UCSD-AML1 (cell line): ENCODE data around the gene DEPDC5.
A peak's percentile ranks its signal among the peaks of the same experiment; 100 is the strongest.
"Not testable (repeated sequence)": the region's sequence is repeated elsewhere in the genome, so short reads cannot be mapped to it uniquely, and the experiment has no call there.

Experiments
- DNase-seq: peaks from one replicate; lab custom pipeline; 2025; ENCODE audit not compliant: unreplicated experiment; lab: John Stamatoyannopoulos, UW

The DEPDC5 gene

DNA sequence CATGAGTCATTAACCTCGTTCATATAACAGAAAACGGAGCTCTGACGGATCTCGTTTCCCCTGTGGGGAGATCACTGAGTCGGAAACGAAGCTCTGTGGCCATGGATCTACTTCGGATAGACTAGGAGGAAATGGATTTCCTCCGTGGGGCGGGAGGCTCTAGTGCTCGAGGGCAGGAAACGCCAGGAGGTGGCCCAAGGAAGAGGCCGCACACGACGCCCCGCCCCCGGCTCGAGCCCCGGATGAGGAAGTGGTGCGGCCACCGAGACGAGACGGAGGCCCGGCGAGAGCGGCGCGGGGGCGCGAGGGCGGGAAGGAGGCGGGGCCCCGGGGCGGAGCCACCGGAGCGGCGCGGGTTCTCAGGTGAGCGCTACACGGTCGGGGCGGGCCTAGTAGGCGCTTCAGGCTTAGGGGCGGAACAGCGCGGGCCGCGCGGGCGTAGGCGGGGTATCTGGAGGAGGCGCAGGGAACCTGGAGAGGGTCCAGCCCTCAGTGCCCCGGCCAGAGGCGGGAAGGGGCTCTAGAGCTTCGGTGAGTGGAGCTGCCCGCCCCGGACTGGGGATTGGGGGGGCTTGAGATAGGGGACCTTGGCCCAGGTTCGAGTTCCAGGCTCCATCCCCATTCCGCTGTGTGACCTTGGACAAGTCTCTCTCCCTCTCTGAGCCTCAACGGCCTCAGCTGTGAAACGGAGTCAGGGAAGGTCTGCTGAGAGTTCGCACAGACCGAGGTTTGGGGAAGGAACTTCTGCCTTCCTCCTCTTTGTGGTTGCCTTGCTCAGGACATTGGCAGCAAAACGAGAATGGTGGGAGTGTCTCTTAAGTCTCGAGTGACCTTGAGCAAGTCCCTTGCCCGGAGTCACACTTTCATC, at the start of gene DEPDC5:
Gene DEPDC5 (plus strand): TSS at position 386 of the 868 bp plus-strand sequence. CDS start 903 bp downstream, outside the sequence.
- peak; percentile 98 for DNase-seq

DNA sequence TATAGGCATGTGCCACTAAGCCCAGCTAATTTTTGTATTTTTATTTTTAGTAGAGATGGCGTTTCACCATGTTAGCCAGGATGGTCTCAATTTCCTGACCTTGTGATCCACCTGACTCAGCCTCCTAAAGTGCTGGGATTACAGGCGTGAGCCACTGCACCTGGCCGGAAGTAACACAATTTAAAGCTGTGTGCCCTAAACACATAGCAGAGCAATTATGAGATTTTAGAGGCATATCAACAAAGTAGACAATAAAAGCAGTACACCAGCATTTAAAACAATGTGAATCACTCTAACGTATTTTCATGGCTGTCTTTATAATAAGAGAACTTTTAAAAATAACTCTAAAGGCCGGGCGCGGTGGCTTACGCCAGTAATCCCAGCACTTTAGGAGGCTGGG, 46.3 kb upstream of the DEPDC5 start:
- no peak for DNase-seq

DNA sequence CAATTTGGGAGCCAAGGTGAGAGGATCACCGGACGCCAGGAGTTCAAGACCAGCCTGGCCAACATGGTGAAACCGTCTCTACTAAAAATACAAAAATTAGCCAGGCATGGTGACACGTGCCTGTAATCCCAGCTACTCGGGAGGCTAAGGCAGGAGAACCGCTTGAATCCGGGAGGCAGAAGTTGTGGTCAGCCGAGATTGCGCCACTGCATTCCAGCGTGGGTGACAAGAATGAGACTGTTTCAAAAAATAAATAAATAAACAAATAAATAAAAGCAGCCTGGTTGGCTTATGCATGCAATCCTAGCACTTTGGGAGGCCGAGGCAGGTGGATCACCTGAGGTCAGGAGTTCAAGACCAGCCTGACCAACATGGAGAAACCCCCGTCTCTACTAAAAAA, 42.6 kb upstream of the DEPDC5 start:
- not testable (repeated sequence) for DNase-seq

DNA sequence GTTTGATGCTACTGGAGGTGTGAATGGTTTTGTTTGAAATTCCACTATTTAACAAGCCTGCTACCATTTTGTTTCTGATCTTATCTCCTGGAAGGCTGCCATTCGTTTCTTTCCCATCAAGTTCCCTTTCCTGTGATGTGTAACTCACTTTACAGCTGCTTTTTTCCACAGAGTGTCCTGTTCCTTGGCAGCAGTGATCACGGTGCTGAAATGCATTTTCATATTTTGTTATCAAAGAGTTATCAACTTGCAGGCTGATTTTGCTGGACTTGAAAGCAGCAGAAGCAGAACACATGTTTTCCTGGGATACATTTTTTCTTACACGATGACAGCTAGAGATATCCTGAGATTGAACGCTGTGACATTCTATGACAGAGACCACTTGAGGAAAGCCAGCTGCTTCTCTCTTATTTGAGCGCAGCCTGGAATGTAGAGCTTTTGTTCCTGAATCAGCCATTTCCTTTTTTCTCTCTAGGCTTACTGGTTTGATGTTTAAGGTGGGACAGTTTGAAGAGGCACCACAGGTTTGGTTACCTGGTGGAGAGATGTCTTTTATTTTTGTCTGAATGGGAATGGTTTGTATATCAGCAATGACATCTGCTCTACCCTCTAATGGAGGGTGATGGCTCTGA, 38.6 kb upstream of the DEPDC5 start:
- DNase-seq = no peak

DNA sequence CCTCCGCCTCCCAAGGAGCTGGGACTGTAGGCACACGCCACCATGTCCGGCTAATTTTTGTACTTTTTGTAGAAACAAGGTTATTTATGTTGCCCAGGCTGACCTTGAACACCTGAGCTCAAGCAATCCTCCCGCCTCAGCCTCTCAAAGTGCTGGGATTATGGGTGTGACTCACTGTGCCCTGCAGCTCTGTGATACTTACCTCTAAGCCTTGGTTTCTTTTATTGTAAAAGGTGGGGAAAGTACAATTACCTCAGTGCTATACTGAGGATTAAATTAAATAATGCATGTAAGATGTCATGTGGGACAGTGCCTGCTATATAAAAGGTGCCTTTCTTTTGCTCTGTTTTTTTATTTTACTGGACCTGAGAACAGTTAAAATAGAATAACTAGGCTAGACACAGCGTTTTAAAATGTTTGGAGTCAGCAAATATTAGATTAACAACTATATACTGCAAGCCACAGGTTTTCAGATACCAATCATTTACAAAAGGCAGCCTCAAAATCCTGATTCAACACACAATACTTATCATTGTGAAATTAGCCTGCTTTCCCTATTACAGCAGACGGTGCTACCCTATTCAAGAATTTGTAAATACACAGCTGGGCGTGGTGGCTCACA, 33.9 kb upstream of the DEPDC5 start:
- no peak for DNase-seq

DNA sequence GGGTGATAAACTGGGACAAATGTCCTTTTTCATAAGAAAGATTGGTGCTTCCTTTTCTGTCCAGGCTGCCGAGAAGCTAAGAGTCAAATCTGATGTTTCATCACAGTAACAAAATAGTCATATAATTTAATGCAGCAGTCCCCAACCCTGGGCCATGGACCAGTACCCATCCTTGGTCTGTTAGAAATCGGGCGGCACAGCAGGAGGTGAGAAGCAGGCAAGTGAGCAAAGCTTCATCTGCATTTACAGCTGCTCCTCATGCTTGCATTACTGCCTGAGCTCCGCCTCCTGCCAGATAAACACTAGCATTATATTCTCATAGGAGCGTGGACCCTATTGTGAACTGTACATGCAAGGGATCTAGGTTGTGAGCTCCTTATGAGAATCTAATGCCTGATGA, 30.1 kb upstream of the DEPDC5 start:
- no peak for DNase-seq

DNA sequence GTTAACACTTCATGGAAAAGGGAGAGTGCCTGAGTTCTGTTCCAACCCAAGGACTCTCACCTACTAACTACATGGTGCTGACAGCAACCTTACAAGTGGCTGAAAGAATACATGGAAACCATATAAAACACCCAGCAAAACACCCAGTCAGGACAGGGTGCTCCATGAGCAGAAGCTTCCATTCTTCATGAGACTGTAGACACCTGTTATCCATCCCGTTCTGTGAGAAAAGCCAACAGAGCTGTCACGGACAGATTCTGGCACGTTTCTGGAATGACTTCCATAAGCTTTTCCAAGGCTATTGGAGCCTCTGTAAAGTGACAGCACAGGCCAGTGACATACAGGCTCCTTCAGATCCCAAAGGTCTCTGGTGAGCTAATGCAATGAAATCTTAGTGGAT, 27.1 kb upstream of the DEPDC5 start:
- DNase-seq = no peak

DNA sequence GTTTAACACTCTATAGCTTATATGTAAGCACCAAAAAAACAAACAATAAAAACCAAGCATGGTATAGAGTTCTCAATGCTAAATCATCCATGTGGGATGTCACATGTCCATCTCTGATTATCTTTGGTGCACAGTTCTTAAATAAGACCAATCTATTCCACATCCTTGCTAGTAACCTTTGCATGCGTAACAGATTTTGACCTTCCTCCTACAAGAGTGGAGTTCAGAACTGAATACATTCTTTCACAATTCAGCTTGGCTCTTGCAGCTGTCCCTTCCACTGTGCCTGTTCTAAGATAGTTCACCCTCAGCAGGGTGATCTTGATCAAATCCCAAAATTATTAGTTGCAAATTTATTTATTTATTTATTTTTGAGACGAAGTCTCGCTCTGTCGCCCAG, 25.0 kb upstream of the DEPDC5 start:
- no peak for DNase-seq

DNA sequence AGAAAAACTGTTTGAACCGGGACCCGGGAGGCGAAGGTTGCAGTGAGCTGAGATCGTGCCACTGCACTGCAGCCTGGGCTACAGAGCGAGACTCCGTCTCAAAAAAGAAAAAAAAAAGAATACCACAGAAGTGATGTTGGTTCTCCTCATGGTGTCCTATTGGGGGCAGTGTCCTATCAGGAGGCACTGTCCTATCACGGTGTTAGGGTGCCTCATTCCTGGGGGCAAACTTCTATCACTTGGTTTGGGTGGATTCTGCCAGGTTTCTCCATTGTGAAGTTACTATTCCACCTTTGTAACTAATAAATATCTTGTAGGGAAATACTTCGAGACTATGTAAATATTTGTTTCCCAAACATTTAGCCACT, 23.5 kb upstream of the DEPDC5 start:
- no peak for DNase-seq

DNA sequence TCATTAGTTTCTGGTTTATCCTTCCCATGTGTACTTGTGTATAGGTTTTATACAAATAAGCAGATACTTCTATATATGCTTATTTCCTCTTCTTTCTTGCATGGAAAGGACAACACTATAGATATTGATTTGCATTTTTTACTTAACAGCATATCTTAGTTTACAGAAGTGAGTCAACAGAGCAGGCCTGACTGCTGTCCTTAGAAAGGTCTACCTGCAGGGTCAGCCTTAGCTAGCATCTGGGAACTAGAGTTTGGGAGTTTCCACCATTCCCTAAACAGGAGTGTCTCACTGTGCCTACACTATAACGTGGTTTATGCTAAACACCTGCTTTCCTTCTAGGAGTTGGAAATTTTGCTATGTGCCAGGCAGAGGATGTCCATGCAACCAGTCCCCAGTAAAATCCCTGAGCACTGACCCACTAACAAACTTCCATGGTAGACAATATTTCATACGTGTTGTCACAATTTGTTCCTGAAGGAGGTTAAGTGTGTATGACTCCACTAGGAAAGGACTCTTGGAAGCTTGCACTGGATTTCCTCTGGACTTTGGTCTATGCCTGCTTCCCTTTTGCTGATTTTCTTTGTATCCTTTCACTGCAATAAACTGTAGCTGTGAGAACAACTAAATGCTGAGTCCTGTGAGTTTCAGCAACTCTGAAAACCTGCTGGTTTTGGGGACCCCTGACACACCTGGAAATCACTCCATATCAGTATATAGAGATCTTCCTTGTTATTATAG, 21.6 kb upstream of the DEPDC5 start:
- DNase-seq = no peak

DNA sequence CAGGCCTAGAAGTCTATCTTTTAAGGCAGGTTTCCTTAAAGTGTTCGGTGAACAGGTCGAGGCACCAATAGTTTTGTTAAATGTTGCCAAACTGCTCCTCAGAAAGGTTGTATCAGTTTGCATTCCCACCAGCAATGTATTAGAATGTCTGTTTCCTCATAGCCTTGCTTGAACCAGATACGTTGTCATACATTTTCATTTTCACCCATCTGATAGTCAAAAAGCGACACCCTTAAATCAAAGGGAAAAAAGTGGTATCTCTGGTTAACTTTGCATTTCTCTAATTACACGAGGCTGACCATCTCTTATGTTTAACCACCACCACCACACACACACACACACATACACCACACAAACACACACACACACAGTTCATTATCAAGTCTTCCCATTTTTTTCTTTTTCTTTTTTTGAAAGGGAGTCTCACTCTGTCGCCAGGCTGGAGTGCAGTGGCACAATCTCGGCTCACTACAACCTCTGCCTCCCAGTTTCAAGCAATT, 20.2 kb upstream of the DEPDC5 start:
- DNase-seq = no peak

DNA sequence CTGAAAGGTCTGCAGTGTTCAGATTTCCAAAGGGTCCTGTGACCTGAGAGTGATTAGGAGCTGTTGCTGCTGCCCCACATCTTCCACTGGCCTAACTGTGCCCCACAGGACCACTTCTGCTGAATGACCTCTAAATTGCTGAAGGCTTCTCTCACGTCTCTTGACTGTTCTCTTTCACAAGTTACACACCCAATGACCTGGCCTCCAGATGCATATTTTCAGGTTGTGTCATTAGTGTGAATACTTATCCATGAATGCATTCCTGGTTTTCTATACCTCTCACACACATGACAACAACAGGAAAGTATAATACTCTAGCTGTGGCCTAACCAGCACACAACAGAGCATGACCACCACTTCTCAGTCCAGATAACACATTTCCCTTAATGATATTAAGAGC, 19.3 kb upstream of the DEPDC5 start:
- no peak for DNase-seq

DNA sequence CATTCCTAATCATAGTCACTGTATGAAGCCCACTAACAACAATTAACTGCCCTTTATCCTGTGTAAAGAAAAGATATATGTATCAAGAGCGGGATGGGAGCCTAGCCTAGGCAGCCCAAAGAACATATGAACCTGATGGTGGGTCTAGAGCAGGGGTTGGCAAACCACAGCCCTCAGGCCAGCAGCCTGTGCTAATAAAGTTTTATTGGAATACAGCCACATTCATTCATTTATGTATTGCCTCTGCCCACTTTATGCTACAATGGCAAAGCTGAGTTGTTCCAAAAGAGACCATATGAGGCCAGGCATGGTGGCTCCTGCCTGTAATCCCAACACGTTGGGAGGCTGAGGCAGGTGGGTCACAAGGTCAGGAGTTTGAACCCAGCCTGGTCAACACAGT, 17.4 kb upstream of the DEPDC5 start:
- no peak for DNase-seq

DNA sequence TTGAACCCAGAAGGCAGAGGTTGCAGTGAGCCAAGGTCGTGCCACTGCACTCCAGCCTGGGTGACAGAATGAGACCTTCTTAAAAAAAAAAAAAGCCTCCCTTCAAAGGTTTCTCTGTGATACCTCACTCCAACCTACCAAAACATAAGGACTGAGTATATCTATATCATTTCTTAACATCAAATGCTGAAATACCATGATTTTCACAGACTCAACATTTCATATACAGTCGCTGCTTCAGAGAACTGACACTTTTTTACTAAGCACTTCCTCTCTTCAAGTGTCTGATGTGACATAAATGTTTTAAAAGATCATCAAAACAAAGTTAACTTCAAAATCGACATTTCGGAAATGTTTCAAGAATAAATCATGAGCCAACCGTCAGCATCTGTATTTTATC, 15.9 kb upstream of the DEPDC5 start:
- DNase-seq = no peak

DNA sequence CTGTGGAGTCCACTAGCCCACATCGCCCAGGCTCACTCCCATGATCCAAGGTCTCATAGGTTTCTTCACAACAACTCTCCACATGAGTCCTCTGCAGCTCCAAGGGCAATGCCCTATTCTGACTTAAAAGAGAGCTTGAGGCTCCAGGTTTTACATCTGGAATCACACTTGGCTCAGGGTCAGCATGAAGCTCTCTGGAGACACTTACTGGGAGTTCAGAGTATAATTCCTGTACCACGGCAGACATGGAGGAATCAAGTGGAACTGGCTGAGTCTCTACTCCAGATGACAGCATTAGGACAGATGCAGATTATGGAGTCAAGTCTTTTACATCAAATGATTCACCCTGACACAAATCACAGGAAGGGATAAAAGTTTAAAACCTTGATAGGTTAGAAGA, 15.3 kb upstream of the DEPDC5 start:
- DNase-seq = no peak

DNA sequence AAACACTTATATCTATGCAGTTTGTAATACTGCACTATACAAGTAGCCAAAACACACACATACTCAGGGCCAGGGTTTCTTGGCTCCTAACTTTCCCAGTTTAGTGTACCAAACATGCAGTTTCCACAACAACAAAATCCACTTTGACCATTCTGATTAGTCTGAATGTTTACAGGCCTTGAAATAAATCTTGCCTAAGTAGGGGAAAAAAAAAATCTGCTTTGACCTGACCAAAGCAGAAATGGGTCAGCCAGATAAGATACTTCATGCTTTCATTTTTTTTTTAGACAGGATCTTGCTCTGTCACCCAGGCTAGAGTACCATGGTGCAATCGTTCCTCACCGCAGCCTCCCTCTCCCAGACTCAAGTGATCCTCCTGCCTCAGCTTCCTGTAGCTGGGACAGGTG, 14.0 kb upstream of the DEPDC5 start:
- DNase-seq = no peak

DNA sequence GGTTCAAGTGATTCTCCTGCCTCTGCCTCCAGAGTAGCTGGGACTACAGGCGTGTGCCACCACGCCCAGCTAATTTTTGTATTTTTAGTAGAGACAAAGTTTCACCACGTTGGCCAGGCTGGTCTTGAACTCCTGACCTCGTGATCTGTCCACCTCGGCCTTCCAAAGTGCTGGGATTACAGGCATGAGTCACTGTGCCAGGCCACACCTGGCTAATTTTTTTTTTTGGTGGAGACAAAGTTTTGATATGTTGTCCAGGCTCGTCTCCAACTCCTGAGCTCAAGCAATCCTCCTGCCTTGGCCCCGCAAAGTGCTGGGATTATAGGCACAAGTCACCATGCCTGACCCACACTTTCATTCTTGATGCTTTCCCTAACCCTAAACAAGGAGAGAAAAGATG, 13.5 kb upstream of the DEPDC5 start:
- DNase-seq = not testable (repeated sequence)

DNA sequence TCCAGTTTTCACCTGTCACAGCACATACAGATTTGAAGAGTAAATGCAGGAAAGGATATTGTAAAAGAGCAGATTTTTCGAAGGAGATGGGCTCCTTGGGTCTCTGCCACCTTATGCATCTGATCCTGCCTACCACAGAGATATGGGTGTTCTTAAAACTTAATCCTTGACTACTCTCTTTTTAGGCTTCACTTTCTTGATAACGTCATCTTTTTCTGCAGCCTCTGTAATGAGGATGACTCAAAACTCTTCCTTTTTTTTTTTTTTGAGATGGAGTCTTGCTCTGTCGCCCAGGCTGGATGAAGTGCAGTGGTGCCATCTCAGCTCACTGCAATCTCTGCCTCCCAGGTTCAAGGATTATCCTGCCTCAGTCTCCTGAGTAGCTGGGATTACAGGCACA, 11.7 kb upstream of the DEPDC5 start:
- DNase-seq = no peak

DNA sequence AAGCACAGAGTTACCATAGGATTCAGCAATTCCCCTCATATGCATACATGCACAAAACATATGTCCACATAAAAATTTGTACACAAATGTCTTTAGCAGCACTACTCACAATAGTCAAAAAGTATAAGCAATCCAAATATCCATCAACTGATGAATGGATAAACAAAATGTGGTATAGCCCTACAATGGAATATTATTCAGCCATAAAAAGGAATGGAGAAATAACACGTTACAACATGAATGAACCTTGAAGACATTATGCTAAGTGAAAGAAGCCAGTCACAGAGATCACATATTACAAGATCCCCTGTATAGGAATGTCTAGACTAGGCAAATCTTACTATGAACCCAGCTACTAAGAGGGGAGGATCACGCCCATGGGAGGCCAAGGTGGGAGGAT, 11.1 kb upstream of the DEPDC5 start:
- DNase-seq = no peak

DNA sequence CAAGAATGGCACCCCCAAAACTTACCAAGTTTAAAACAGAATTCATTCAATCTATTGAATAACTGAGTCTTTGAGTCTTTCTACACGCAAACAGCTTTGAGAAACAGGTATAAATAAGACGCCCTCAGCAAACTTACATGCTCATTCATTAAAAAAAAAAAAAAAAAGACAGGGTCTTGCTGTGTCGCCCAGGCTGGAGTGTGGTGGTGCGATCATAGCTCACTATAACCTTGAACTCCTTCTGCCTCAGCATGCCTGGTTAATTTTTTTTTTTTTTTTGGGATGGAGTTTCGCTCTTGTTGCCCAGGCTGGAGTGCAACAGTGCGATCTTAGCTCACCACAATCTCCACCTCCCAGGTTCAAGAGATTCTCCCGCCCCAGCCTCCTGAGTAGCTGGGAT, 9.9 kb upstream of the DEPDC5 start:
- DNase-seq = no peak

DNA sequence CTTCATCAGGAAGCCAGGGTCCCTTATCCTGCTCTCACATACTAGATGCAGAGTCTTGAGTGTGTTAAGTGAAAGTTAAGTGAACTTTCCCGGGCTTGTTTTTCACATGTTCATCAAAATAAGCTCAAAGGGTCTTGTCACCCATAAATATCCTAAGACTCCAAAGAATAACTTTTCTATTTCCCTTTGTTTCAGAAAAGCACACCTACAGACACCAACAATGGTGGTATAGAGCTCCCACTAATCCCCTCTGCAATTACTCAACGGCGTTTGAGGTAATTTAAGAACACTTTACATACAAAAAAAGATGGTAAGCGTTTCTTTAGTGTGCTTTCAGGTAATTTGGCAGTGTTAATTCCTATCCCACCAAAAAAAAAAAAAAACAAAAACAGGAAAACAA, 6.4 kb upstream of the DEPDC5 start:
- no peak for DNase-seq
